Lower leg skin (tissue), 4 donors: ENCODE data around the gene ABCC1. TPM values are rescaled to one million over a fixed set of nuclear protein-coding genes. Genes with fewer than 3 reads are reported as not detected.

Experiments
- DNase-seq, 2 donors: peaks; one replicate each; pipeline ENCODE4 v3.0.0-alpha.2; 2019; ENCODE audit warnings: low spot score in 2 of 2
- H3K4me3 ChIP-seq: fragments of 200-600 bp; sonication (generic); 2 replicates; pipeline ENCODE4 v1.5.1; 2017; ENCODE audit warnings: mild to moderate bottlenecking, low read depth; ENCODE audit not compliant: poor library complexity, severe bottlenecking
- POLR2A ChIP-seq, 2 donors: fragments of 450-650 bp; IDR thresholded peaks; one replicate each; pipeline ENCODE4 v1.6.1; 2016 to 2017; ENCODE audit warnings: antibody characterized with exemption in 2 of 2, mild to moderate bottlenecking in 1 of 2, moderate library complexity in 1 of 2
- WGBS, 2 donors: methylation state at CpG; one replicate each; pipeline ENCODE4 v1.1.5; 2018; 5-methylcytosine and 5-hydroxymethylcytosine counted together
- intact Hi-C: fragments of 100-400 bp; cut with DNase I; formaldehyde crosslinking; loops from one replicate; pipeline ENCODE4 v1.15.0; 2023; ENCODE audit warnings: low total_unique reads
- total RNA-seq, 4 donors: library from RNA; depleted of rRNA; stranded (reverse); fragments of >200 nt; gene quantifications; one replicate each; pipeline ENCODE4 v1.1.0, GENCODE V29; 2016
- TF ChIP-seq, protein P1 (sequence below), 3 donors: fragments of 450-650 bp; IDR thresholded peaks; one replicate each; pipeline ENCODE4 v1.5.1; 2016; ENCODE audit warnings: antibody characterized with exemption in 3 of 3, mild to moderate bottlenecking in 3 of 3, moderate library complexity in 2 of 3

The ABCC1 gene
- total RNA-seq, 4 donors from 2014 or later = 16.4 to 25.3 (median 21.8) TPM

DNA sequence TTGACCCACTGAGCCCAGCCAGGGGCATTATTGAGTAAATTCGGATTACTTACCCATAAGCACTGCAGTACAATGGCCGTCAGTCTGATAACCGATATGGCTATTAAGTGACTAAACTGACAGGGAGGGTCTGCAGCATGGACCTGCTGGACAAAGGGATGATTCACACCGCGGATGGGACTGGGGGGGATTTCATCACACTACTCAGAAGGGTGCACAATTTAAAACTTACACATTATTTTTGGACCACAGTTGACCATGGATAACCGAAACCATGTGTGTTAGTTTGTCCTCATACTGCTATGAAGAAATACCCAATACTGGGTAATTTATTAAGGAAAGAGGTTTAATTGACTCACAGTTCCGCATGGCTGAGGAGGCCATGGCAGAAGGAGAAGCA, 167.4 kb downstream of the ABCC1 start:
- 97 to 98% methylated on average over 7 of the region's 7 CpGs for WGBS, 2 donors
- no peak for DNase-seq
- H3K4me3 ChIP-seq = no peak overlapping the region
- intact Hi-C loops = no loop called here
- TF ChIP-seq, protein P1, sequence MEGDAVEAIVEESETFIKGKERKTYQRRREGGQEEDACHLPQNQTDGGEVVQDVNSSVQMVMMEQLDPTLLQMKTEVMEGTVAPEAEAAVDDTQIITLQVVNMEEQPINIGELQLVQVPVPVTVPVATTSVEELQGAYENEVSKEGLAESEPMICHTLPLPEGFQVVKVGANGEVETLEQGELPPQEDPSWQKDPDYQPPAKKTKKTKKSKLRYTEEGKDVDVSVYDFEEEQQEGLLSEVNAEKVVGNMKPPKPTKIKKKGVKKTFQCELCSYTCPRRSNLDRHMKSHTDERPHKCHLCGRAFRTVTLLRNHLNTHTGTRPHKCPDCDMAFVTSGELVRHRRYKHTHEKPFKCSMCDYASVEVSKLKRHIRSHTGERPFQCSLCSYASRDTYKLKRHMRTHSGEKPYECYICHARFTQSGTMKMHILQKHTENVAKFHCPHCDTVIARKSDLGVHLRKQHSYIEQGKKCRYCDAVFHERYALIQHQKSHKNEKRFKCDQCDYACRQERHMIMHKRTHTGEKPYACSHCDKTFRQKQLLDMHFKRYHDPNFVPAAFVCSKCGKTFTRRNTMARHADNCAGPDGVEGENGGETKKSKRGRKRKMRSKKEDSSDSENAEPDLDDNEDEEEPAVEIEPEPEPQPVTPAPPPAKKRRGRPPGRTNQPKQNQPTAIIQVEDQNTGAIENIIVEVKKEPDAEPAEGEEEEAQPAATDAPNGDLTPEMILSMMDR (IDR thresholded peaks at IDR 0.05) = no peak
- no peak for TF ChIP-seq POLR2A (IDR thresholded peaks at IDR 0.05)

DNA sequence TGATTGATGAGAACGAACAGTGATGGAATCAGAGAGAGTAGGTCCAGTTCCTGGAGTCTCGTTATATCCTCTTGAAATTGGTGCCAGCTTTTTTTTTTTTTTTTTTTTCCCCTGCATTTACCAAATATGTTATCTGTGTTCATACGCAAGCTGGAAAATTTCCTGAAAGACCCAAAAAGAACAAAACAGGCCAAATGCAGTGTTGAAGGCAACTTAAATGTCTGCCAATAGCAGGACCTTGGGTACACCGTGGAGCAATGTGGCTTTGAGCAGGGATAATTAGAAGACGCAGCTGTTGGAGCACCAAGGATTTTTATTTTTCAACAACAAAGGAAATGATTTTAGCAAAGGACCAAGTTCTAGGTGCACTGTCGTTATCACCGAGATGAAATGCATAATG, 168.9 kb downstream of the ABCC1 start:
- TF ChIP-seq, protein P1 (IDR thresholded peaks at IDR 0.05) = no peak
- no peak for TF ChIP-seq POLR2A (IDR thresholded peaks at IDR 0.05)

DNA sequence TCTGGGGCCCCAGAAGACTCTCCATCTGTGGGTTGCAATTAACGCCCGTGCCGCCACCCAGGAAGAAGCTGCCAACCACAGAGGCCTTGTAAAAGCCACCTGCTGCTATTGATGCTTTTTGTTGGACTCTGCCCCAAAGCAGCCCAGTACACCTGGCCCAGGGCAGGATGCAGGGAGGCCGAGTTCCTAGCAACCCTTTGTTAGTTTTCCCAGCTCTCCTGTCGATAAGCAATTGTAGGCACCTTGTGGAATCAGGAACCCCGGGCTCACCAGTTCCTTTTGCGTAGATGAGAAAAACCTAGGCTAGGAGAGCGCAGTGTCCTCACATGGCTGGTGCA, 170.6 kb downstream of the ABCC1 start:
- DNase-seq = no peak
- H3K4me3 ChIP-seq = no peak overlapping the region
- WGBS, 2 donors = 84 to 89% methylated on average over 8 of the region's 8 CpGs
- TF ChIP-seq POLR2A (IDR thresholded peaks at IDR 0.05) = no peak
- TF ChIP-seq, protein P1 (IDR thresholded peaks at IDR 0.05) = no peak
- intact Hi-C loops = loop anchor here (10.0 kb wide), 1 partner anchor 245 kb away; no protein-coding TSS in a partner anchor

More for the DNA sequence above, 168.9 kb downstream of the ABCC1 start:
- H3K4me3 ChIP-seq = no peak overlapping the region
- WGBS, 2 donors = 93 to 99% methylated on average over 7 of the region's 7 CpGs
- intact Hi-C loops = no loop called here
- DNase-seq = no peak

DNA sequence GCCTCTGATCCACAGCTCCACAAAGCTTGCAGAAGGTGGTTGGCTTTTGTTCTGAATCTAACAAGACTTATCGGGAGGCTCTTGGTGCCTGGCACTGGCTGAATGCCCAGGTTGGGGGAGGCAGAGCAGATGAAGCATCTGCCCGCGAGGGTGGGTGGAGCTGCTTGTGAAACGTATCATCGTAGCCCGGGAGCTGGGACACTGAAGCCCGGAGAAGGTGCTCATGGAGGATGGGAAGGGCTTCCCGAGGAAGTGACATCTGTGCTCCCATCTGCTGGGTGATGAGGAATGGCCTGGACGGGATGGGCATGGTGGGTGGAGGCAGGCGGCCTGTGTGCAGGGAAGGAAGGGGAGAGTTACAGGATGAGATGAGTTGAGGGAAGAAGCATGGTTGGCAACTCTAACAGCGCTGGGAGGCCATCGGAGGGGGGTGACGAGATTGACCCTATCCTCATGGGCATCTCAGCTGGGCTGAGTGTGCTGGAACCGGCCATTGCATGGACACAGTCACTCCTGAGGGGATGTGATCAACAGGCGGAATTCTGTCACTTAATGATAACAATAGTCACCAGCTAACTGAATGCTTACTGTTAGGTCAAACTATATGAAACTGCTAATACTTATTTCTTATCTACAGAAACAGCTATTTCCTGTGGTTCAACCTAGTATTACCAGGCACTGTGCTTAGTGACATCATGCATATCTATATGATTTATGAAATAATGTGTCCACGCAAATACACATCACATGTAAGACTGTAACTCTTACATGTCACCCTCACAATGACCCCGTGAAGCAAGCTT, 171.2 kb downstream of the ABCC1 start:
- 62 to 69% methylated on average over 17 of the region's 17 CpGs for WGBS, 2 donors
- H3K4me3 ChIP-seq = no peak overlapping the region
- no peak for DNase-seq
- intact Hi-C loops = loop anchor here (10.0 kb wide), 1 partner anchor 246 kb away; no protein-coding TSS in a partner anchor
- TF ChIP-seq, protein P1 (IDR thresholded peaks at IDR 0.05) = no peak
- no peak for TF ChIP-seq POLR2A (IDR thresholded peaks at IDR 0.05)

DNA sequence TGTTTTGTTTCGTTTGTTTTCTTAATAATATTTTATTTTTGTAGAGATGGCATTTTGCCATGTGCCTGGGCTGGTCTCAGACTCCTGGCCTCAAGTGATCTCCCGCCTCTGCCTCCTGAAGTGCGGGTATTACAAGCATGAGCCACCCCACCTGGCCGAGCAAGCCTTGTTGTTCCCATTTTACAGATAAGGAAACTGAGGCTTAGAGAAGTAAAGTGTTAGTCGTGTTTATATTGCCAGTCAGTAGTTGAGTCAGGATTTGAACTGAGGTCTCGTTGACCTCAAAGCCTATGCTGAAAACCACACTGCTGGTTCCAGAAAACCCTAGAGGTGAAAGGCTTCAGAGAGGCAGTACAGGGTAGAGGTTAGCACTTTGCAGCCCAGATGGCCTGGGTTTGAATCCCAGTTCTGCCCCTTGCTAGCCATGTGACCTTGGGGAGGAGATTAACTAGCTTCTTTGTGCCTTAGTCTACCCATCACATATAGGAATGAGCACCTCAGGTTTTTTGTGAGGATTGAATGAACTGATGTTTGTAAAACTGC, 171.8 kb downstream of the ABCC1 start:
- intact Hi-C loops = loop anchor here (10.0 kb wide), 1 partner anchor 246 kb away; no protein-coding TSS in a partner anchor
- WGBS, 2 donors = 84 to 86% methylated on average over 6 of the region's 6 CpGs
- TF ChIP-seq POLR2A (IDR thresholded peaks at IDR 0.05) = no peak
- TF ChIP-seq, protein P1 (IDR thresholded peaks at IDR 0.05) = no peak
- no peak overlapping the region for H3K4me3 ChIP-seq
- DNase-seq = no peak
